Measurements from ENCODE around the gene MYL6.
A peak's percentile ranks its signal among the peaks of the same experiment; 100 is the strongest.

The MYL6 gene

DNA sequence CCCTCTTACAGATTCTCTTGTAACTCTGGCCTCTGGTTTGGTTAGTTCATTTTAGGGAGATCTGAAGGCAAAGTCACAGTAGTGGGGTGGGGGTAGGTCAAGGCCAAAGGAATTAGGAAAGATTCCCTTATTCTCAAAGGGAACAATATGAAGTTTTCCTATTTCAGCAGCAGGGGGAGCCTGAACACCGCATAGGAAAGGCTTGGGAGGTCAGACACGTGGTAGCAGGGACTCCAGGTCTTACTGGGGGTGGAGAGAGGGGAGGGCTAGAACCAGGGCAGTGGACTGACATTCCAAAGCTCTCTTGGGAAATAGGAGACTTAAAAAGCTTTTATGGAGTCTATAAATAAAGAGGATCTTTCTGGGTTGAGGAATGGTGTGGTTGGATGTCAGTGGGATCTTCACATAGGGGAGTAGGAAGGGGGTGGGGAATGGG lies 38.8 kb upstream of the MYL6 start (continued):
- TF ChIP-seq ZNF558 (tag by site-specific recombination; IDR thresholded peaks at IDR 0.05) (no peak), ZNF664 (tag by site-specific recombination; IDR thresholded peaks at IDR 0.05) (no peak), KLF7 (tag by site-specific recombination; IDR thresholded peaks at IDR 0.05; ENCODE audit: borderline replicate concordance) (no peak), FEZF1 (tag by site-specific recombination; IDR thresholded peaks at IDR 0.05) (no peak), ZNF350 (tag by site-specific recombination; IDR thresholded peaks at IDR 0.05) (no peak), ZNF221 (tag by site-specific recombination; IDR thresholded peaks at IDR 0.05; ENCODE audit: borderline replicate concordance) (no peak), ZNF311 (tag by site-specific recombination; IDR thresholded peaks at IDR 0.05; ENCODE audit: borderline replicate concordance) (no peak), ZNF133 (tag by site-specific recombination; IDR thresholded peaks at IDR 0.05) (no peak), MYNN (tag by site-specific recombination; IDR thresholded peaks at IDR 0.05; ENCODE audit: borderline replicate concordance) (no peak), ZNF112 (tag by site-specific recombination; IDR thresholded peaks at IDR 0.05) (no peak), ZNF138 (tag by site-specific recombination; IDR thresholded peaks at IDR 0.05; ENCODE audit: borderline replicate concordance) (no peak), MEIS1 (CRISPR knock-in tag; IDR thresholded peaks at IDR 0.05; ENCODE audit: borderline replicate concordance) (no peak), ZNF366 (tag by site-specific recombination; conservative IDR thresholded peaks at IDR 0.05) (0 out of 2 replicates have a peak, but pooled peaks have one; percentile 31), HOXC10 (CRISPR knock-in tag; IDR thresholded peaks at IDR 0.05) (no peak), ZNF169 (tag by site-specific recombination; IDR thresholded peaks at IDR 0.05) (no peak), TCF7L2 (IDR thresholded peaks at IDR 0.05; ENCODE audit: borderline replicate concordance, low read depth, low read length) (no peak), SALL2 (tag by site-specific recombination; IDR thresholded peaks at IDR 0.05; ENCODE audit: borderline replicate concordance) (no peak), ZNF23 (tag by site-specific recombination; IDR thresholded peaks at IDR 0.05; ENCODE audit: borderline replicate concordance) (no peak), ZNF155 (tag by site-specific recombination; IDR thresholded peaks at IDR 0.05) (no peak), ZNF37A (tag by site-specific recombination; IDR thresholded peaks at IDR 0.05) (no peak), ZSCAN30 (tag by site-specific recombination; IDR thresholded peaks at IDR 0.05) (no peak), SCRT1 (tag by site-specific recombination; IDR thresholded peaks at IDR 0.05; ENCODE audit: borderline replicate concordance) (no peak), ZNF202 (tag by site-specific recombination; IDR thresholded peaks at IDR 0.05; ENCODE audit: borderline replicate concordance) (no peak), ZNF701 (tag by site-specific recombination; IDR thresholded peaks at IDR 0.05) (no peak), ZNF302 (tag by site-specific recombination; IDR thresholded peaks at IDR 0.05; ENCODE audit: low read depth) (no peak), GLIS2 (tag by site-specific recombination; IDR thresholded peaks at IDR 0.05) (peak; percentile 72), KLF1 (tag by site-specific recombination; IDR thresholded peaks at IDR 0.05) (no peak), ZNF146 (tag by site-specific recombination; IDR thresholded peaks at IDR 0.05) (no peak)
- TF ChIP-seq, protein P1, sequence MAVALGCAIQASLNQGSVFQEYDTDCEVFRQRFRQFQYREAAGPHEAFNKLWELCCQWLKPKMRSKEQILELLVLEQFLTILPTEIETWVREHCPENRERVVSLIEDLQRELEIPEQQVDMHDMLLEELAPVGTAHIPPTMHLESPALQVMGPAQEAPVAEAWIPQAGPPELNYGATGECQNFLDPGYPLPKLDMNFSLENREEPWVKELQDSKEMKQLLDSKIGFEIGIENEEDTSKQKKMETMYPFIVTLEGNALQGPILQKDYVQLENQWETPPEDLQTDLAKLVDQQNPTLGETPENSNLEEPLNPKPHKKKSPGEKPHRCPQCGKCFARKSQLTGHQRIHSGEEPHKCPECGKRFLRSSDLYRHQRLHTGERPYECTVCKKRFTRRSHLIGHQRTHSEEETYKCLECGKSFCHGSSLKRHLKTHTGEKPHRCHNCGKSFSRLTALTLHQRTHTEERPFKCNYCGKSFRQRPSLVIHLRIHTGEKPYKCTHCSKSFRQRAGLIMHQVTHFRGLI (tag by site-specific recombination; IDR thresholded peaks at IDR 0.05): no peak
- TF ChIP-seq, protein P2, sequence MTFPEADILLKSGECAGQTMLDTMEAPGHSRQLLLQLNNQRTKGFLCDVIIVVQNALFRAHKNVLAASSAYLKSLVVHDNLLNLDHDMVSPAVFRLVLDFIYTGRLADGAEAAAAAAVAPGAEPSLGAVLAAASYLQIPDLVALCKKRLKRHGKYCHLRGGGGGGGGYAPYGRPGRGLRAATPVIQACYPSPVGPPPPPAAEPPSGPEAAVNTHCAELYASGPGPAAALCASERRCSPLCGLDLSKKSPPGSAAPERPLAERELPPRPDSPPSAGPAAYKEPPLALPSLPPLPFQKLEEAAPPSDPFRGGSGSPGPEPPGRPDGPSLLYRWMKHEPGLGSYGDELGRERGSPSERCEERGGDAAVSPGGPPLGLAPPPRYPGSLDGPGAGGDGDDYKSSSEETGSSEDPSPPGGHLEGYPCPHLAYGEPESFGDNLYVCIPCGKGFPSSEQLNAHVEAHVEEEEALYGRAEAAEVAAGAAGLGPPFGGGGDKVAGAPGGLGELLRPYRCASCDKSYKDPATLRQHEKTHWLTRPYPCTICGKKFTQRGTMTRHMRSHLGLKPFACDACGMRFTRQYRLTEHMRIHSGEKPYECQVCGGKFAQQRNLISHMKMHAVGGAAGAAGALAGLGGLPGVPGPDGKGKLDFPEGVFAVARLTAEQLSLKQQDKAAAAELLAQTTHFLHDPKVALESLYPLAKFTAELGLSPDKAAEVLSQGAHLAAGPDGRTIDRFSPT (tag by site-specific recombination; IDR thresholded peaks at IDR 0.05): no peak
- TF ChIP-seq, protein P3, sequence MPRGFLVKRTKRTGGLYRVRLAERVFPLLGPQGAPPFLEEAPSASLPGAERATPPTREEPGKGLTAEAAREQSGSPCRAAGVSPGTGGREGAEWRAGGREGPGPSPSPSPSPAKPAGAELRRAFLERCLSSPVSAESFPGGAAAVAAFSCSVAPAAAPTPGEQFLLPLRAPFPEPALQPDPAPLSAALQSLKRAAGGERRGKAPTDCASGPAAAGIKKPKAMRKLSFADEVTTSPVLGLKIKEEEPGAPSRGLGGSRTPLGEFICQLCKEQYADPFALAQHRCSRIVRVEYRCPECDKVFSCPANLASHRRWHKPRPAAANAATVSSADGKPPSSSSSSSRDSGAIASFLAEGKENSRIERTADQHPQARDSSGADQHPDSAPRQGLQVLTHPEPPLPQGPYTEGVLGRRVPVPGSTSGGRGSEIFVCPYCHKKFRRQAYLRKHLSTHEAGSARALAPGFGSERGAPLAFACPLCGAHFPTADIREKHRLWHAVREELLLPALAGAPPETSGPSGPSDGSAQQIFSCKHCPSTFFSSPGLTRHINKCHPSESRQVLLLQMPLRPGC (tag by site-specific recombination; IDR thresholded peaks at IDR 0.05): peak; percentile 22; the same call in 1 of the 2 replicates
- TF ChIP-seq, protein P4, sequence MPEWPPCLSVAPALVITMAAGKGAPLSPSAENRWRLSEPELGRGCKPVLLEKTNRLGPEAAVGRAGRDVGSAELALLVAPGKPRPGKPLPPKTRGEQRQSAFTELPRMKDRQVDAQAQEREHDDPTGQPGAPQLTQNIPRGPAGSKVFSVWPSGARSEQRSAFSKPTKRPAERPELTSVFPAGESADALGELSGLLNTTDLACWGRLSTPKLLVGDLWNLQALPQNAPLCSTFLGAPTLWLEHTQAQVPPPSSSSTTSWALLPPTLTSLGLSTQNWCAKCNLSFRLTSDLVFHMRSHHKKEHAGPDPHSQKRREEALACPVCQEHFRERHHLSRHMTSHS (tag by site-specific recombination; IDR thresholded peaks at IDR 0.05): no peak
- TF ChIP-seq, protein P5, sequence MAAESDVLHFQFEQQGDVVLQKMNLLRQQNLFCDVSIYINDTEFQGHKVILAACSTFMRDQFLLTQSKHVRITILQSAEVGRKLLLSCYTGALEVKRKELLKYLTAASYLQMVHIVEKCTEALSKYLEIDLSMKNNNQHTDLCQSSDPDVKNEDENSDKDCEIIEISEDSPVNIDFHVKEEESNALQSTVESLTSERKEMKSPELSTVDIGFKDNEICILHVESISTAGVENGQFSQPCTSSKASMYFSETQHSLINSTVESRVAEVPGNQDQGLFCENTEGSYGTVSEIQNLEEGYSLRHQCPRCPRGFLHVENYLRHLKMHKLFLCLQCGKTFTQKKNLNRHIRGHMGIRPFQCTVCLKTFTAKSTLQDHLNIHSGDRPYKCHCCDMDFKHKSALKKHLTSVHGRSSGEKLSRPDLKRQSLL (tag by site-specific recombination; IDR thresholded peaks at IDR 0.05): 0 out of 2 replicates have a peak, but pooled peaks have one; percentile 16
- TF ChIP-seq, protein P6, sequence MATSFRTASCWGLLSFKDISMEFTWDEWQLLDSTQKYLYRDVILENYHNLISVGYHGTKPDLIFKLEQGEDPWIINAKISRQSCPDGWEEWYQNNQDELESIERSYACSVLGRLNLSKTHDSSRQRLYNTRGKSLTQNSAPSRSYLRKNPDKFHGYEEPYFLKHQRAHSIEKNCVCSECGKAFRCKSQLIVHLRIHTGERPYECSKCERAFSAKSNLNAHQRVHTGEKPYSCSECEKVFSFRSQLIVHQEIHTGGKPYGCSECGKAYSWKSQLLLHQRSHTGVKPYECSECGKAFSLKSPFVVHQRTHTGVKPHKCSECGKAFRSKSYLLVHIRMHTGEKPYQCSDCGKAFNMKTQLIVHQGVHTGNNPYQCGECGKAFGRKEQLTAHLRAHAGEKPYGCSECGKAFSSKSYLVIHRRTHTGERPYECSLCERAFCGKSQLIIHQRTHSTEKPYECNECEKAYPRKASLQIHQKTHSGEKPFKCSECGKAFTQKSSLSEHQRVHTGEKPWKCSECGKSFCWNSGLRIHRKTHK (tag by site-specific recombination; IDR thresholded peaks at IDR 0.05): no peak
